Fibroblast of upper back skin (primary cell): ENCODE data around the gene FBXO44.
"Not testable (repeated sequence)": the region's sequence is repeated elsewhere in the genome, so short reads cannot be mapped to it uniquely, and the experiment has no call there.

Experiments used
- DNase-seq: peaks from one replicate; pipeline ENCODE4 v3.0.0-alpha.2; 2013

FBXO44 gene

GRCh38 chr1:11654137-11654938, at the start of gene FBXO44, which contains the start of gene FBXO2:
FBXO44 (plus strand) TSS chr1:11654877; CDS start chr1:11655836, 959 bp downstream.
FBXO2 (minus strand) TSS chr1:11654429; CDS start chr1:11654340, 89 bp downstream.
- no peak for DNase-seq

- DNase-seq, result no peak
Measured at GRCh38 chr1:11606775-11607174, 47.9 kb upstream of the FBXO44 start.

DNA sequence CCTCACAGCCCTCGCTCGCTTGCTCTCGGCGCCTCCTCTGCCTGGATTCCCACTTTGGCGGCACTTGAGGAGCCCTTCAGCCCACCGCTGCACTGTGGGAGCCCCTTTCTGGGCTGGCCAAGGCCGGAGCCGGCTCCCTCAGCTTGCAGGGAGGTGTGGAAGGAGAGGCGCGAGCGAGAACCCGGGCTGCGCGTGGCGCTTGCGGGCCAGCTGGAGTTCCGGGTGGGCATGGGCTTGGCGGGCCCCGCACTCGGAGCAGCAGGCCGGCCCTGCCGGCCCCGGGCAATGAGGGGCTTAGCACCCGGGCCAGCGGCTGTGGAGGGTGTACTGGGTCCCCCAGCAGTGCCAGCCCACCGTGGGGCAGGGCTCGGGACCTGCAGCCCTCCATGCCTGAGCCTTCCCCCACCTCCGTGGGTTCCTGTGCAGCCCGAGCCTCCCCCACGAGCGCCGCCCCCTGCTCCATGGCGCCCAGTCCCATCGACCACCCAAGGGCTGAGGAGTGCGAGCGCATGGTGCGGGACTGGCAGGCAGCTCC, 46.0 kb upstream of the FBXO44 start:
- DNase-seq, result not testable (repeated sequence)

DNA sequence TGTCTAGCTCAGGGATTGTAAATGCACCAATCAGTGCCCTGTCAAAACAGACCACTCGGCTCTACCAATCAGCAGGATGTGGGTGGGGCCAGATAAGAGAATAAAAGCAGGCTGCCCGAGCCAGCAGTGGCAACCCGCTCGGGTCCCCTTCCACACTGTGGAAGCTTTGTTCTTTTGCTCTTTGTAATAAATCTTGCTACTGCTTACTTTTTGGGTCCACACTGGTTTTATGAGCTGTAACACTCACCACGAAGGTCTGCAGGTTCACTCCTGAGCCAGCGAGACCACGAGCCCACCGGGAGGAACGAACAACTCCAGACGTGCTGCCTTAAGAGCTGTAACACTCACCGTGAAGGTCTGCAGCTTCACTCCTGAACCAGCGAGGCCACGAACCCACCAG, 45.3 kb upstream of the FBXO44 start:
- not testable (repeated sequence) for DNase-seq

- no peak for DNase-seq
Measured at GRCh38 chr1:11610629-11611180, 44.0 kb upstream of the FBXO44 start.

GRCh38 chr1:11611638-11612327, 42.9 kb upstream of the FBXO44 start:
- DNase-seq, result no peak

DNA sequence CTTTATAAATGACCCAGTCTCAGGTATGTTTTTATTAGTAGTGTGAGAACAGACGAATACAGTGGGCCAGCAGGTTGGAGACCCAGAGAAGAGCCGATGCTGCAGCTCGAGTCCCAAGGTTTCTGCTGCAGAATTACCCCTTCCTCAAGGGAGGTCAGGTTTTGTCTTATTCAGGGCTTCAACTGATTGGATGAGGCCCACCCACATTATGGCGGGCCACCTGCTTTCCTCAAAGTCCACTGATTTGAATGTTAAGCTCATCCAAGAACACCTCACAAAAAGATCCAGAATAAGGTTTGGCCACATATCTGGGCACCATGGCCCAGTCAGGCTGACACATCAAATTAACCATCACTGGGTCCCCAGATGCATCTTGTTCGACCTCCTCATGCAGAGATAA, 41.3 kb upstream of the FBXO44 start:
- DNase-seq, result no peak

- DNase-seq, result no peak
Measured at GRCh38 chr1:11615090-11615489, 39.6 kb upstream of the FBXO44 start.

DNA sequence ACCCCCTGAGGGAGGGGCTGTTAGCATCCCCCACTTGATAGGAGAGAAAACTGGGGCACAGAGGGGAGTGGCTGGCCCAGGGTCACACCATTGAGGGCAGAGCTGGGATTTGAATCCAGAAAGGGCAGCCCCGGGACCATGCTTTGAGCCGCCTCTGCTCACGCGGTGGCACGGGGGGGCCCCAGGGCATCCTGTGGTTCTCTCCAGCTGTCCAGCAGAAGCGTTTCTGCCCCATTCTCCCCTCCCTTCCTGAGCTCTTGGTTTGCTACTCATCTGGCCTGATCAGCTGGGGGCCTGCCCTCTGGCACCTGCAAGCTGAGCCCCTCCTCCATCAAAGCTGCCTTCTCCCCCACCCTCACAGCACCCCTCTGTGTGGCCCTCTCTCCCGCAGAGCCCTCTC, 37.9 kb upstream of the FBXO44 start:
- DNase-seq, result no peak

- DNase-seq, result no peak
Measured at GRCh38 chr1:11617314-11617713, 37.4 kb upstream of the FBXO44 start.

- no peak for DNase-seq
Measured at GRCh38 chr1:11617741-11618140, 36.9 kb upstream of the FBXO44 start.

DNA sequence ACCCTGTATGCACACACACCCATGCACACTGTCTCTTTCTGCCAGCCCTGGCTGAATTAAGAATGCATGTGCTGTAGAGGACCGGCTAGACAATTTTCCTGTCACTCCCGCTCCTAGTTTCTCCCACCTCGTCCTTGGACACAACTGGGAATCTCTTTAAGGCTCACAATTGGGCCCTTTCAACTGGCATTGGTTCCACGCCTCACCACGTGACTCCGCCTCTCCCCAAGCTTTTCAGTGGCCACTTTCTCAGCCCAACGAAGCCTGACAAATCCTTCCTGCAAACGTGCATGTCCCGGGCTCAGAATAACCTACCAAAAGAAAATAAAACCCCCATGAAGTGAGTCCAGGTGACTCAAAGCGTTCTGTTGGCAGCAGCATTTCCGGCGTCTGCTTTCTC, 34.3 kb upstream of the FBXO44 start:
- DNase-seq, result no peak

GRCh38 chr1:11620924-11621323, 33.8 kb upstream of the FBXO44 start:
- no peak for DNase-seq

GRCh38 chr1:11622398-11622797, 32.3 kb upstream of the FBXO44 start:
- no peak for DNase-seq

DNA sequence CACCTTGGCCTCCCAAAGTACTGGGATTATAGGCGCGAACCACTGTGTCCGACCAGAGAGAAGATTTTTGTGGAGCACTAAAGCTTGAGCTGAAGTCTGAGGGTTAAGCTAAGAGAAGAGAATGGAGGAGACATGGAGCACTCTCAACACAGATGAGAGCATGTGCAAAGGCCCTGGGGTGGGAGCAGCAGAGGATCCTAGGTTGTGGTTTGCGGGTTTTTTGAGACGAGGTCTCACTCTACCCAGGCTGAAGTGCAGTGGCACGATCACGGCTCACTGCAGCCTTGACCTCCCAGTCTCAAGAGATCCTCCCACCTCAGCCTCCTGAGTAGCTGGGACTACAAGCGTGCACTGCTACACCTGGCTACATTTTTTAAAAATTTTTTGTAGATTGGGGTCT, 31.0 kb upstream of the FBXO44 start:
- DNase-seq, result no peak

DNA sequence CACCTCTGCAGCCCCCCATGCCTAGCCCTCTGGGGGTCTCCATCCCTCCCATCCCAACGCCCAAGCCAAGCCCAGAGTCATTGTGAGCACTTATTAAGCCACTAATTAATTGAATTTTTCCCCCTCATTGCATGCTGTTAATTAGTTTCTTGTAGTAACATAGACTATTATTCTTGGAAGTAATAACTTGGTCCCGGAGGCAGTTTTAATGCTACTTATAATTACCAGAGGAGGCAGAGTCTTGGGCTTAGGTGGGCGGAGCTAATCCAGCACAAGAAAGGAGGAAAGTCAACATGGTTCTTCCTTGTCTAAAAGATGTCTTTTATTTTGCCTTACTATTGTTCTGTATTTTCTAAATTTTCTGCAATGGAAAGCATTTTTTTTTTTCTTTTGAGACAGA, 28.1 kb upstream of the FBXO44 start:
- DNase-seq, result no peak

GRCh38 chr1:11628767-11629166, 25.9 kb upstream of the FBXO44 start:
- no peak for DNase-seq

DNA sequence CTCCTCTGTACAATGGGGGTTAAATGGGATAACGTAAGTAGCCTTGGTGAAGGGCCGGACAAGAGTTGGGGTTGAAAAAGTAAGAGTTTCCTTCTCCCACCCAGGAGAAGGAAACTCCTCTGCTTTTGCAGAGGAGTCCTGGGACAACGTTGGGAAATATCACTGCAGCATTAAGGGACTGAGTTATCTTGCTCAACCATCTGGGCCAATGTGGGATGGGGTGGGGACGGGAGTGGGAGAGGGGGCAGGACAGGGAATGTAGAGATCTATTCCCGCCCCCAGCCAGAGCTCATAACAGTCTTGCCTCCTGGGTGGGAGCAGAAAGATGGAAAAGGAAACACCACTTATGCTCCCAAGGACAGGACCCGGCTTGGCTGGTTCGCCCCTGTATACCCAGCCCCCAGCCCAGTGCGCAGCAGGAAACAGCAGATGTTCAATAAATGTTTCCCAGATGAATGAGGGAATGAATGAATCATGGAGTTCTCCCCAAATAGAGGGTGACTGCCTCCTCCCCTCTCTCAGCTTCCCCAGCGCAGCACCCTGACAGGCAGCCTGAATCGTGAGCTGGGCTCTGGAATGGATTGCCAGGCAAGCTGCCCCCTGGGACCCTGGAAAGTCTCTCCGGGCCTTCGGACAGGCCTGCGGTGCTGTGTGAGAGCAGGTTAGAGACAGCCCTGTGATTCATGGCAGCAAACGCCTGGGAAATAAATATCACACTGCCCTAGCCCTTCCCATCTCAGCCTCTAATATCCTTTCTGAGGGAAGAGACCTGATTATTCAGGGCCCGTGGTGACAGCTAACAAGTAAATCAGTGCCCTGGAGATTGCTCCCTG, 25.3 kb upstream of the FBXO44 start:
- DNase-seq, result peak; percentile 10

- no peak for DNase-seq
Measured at GRCh38 chr1:11634365-11635192, 20.1 kb upstream of the FBXO44 start.

DNA sequence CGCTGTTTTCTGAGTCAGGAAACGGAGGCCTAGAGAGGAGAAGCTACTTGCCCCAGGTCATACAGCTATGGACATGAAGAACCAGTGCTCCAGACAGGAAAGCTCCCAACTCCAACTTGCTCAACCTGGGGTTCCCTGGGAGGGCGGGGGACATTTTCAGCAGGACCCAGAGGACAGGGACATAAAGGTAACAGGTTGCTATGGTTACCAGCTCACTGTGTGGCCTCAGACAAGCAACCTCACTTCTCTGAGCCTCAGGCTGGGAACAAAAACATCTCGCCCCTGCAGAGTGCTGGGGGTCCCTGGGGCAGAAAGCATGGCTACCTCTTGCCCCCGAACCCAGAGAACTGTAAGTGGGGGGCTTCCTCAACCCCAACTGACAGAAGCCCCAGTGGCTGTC, 16.6 kb upstream of the FBXO44 start:
- no peak for DNase-seq

DNA sequence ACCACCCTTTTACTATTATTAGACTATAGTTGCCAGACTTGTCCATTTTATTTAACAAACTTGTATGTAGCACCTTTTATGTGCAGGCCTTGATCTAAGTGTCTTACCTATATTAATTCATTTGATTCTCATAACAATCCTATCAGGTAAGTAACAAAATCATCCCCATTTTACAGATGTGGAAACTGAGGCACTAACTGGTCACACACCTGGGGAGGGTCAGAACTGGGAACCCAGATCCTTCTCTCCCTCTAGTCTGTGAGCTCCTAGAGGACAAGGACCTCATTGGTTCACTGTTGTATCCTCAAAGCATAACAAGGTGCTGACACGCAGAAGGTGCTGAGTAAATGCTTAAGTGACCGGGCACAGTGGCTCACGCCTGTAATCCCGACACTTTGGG, 15.3 kb upstream of the FBXO44 start:
- no peak for DNase-seq

GRCh38 chr1:11640101-11640500, 14.6 kb upstream of the FBXO44 start:
- no peak for DNase-seq
